Heart right ventricle (tissue), 16 donors: ENCODE results near the gene SFXN4. TPM values are rescaled to one million over a fixed set of nuclear protein-coding genes. Genes with fewer than 3 reads are reported as not detected.
A peak's percentile ranks its signal among the peaks of the same experiment; 100 is the strongest.

Experiments used
- ATAC-seq, 8 donors: fragments of 200-7000 bp; cut with Tn5 transposase; one replicate each; pipeline ENCODE4 v1.9.1; 2020; ENCODE audit warnings: mild to moderate bottlenecking in 8 of 8, moderate library complexity in 8 of 8, moderate number of reproducible peaks in 1 of 8
- DNase-seq, 2 donors: peaks; one replicate each; pipeline ENCODE4 v3.0.0-alpha.2; 2020
- H3K27ac ChIP-seq, 10 donors: fragments of 200-600 bp; sonication (generic) in 2 of 10; one replicate each; pipeline versions ENCODE4 v1.5.0 to v1.8.0; 2020 to 2022; ENCODE audit warnings: mild to moderate bottlenecking in 3 of 10
- H3K27me3 ChIP-seq, 7 donors: fragments of 200-600 bp; one replicate each; pipeline ENCODE4 v1.8.0; 2021 to 2022; ENCODE audit warnings: mild to moderate bottlenecking in 2 of 7
- H3K36me3 ChIP-seq, 9 donors: fragments of 200-600 bp; sonication (generic) in 1 of 9; one replicate each; pipeline versions ENCODE4 v1.5.0 to v1.8.0; 2020 to 2022; ENCODE audit warnings: mild to moderate bottlenecking in 2 of 9
- H3K4me1 ChIP-seq, 9 donors: fragments of 200-600 bp; sonication (generic) in 1 of 9; one replicate each; pipeline versions ENCODE4 v1.5.0 to v1.8.0; 2020 to 2022; ENCODE audit warnings: mild to moderate bottlenecking in 4 of 9
- H3K4me3 ChIP-seq, 10 donors: fragments of 200-600 bp; sonication (generic) in 2 of 10; one replicate each; pipeline versions ENCODE4 v1.5.0 to v1.8.0; 2020 to 2022; ENCODE audit warnings: mild to moderate bottlenecking in 7 of 10, moderate library complexity in 2 of 10
- H3K9me3 ChIP-seq, 11 donors: fragments of 200-600 bp in 10 of 11; sonication (generic) in 2 of 11; one replicate each; pipeline versions ENCODE4 v1.5.0 to v1.8.0; 2013 to 2022; ENCODE audit warnings: mild to moderate bottlenecking in 2 of 11, control low read depth in 1 of 11, moderate library complexity in 1 of 11
- CTCF ChIP-seq, 9 donors: fragments of 200-600 bp; sonication (generic) in 2 of 9; IDR thresholded peaks; one replicate each; pipeline versions ENCODE4 v1.5.0 to v1.8.0; 2021 to 2022; ENCODE audit warnings: antibody characterized with exemption in 9 of 9, mild to moderate bottlenecking in 5 of 9, moderate library complexity in 1 of 9
- WGBS, 2 donors: extraction: QIAGEN DNeasy Blood & Tissue Kit; methylation state at CpG; one replicate each; pipeline ENCODE4 v1.1.7; 2013; ENCODE audit warnings: inconsistent platforms in 1 of 2; 5-methylcytosine and 5-hydroxymethylcytosine counted together
- intact Hi-C, 10 donors: fragments of 100-400 bp; cut with DNase I; formaldehyde crosslinking; loops; one replicate each; pipeline versions ENCODE4 v1.11.1 to v1.14.2; 2022
- polyA plus RNA-seq, 2 donors: library from polyadenylated mRNA; stranded (reverse); fragments of 200-250 nt; gene quantifications; one replicate each; pipeline ENCODE4 v1.2.3, GENCODE V29; 2013
- total RNA-seq, 10 donors: library from RNA; stranded (reverse); fragmentation: NEBNext Ultra II Directional in 3 of 10; extraction: Animal tissue kit (Norgen Biotek cat#: 25700) in 3 of 10; gene quantifications; one replicate each; pipeline versions ENCODE4 v1.2.1 to v1.2.4, GENCODE V29; 2021 to 2023
- donor health status: Arrhythmogenic right ventricular cardiomyopathy.
- donor health status: ischemic (EF 13 %, LVEDD 7.1; RV severe dilation, severe dysfunction).
- donor health status: healthy with polysubstance abuse.
- donor health status: DM: no; HTN: yes; CAD: no.
- donor health status: DM: no; HTN: no; CAD: no.
- donor health status: ischemic (EF 25% LVEDD 6.9; RV normal size, moderate dysfunction).
- donor health status: ischemic (EF 25% LVEDD 5.7; RV mildly dilated, moderate dysfunction).
- donor health status: healthy.
- donor health status: DM: yes; HTN: yes; CAD: no.
- donor health status: Ischemic cardiomyopathy.
- donor health status: ischemic (EF 35%, LVEDD 5.7; RV mildly dilated, moderate dysfunction).
- donor health status: nonischemic (EF 11% LVEDD 7.7; RV severe dilation, severe dysfunction).
- donor health status: DM: yes; HTN: yes; CAD: no.
- donor health status: PGD.
- donor health status: ischemic (EF 29% LVEDD 5.4; RV normal size, mild dysfunction).
- donor health status: nonischemic (EF 23%, LVEDD 6.1; RV moderate dilation, normal function).

The SFXN4 gene
- total and polyA plus RNA-seq, 12 donors: 32.3 to 95.2 (median 44.0) TPM

DNA sequence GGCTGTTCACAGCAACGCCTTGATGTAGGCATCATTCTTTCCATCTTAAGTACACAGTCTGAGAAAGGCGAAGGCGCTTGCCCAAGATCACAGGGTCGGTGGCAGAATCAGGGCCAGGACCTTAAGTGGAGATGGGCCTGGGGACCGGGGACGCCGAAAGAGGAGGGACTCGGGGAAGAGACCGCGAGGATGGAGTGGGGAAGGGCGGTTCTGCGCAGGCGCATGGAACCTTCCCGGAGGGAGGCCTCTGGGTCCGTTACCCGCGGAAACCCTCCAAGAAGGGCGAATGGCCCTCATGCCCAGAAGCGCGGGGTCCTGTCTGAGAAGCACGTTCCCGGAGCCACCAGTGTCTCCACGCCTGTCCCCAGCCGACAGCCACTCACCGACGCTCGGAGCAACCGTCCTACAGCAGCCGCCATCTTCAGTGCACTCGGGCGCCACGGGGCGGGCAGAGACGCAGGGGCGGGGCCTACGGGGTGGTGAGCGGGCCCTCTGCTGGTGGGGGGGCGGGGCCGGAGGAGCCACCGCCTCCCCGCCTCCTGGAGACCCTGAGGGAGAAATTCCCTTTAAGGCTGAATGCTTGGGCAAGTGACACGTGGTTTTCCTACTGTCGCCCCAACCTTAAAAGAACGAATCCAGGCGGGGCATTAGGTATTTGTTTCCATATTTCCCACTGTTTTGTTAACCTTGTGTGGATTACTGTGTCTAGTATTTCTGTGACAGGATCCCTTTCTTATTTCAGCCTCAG is 13.0 kb upstream of the SFXN4 start, which contains the start of gene PRDX3:
PRDX3 (minus strand) TSS at position 441 of the 748 bp plus-strand sequence; CDS start at position 419, 22 bp downstream.
- peak within 1 kb of the TSS; percentile 80 to 96 (median 90) for H3K27ac ChIP-seq
- DNase-seq (peak; percentile 93 to 95), ATAC-seq (peak; percentile 99 to 100 (median 99))
- H3K9me3 ChIP-seq: no peaks in the 10 kb centered on the region
- peaks cover 0 to 37% (median 9%) of the 10 kb centered on the region in 9 donors for H3K36me3 ChIP-seq
- H3K4me3 ChIP-seq: peak within 1 kb of the TSS; percentile 59 to 90 (median 76)
- TF ChIP-seq CTCF (IDR thresholded peaks at IDR 0.05): peak in 7 of 9 donors; percentile 21 to 54 (median 29)
- intact Hi-C loops: loop anchor here in 2 of 10 donors (5.0 to 10.0 kb wide), 2 partner anchors 96 to 416 kb away; partner anchors contain the start of genes EIF3A (in 1 of the 2) and TIAL1 (in 1 of the 2)
- peaks cover 0 to 29% (median 20%) of the 10 kb centered on the region in 9 donors for H3K4me1 ChIP-seq
- H3K27me3 ChIP-seq: no peaks in the 10 kb centered on the region
- WGBS, 2 donors: 0 to 1% methylated on average over 45 of the region's 45 CpGs

GRCh38 chr10:119177708-119178371 is 12.3 kb upstream of the SFXN4 start:
- H3K27ac ChIP-seq: peak overlapping the region in 9 of 10 donors; percentile 86 to 96 (median 90)
- H3K4me1 ChIP-seq: peaks cover 0 to 29% (median 20%) of the 10 kb centered on the region in 9 donors
- no peaks in the 10 kb centered on the region for H3K27me3 ChIP-seq
- intact Hi-C loops: loop anchor here in 2 of 10 donors (5.0 to 10.0 kb wide), 2 partner anchors 96 to 417 kb away; partner anchors contain the start of genes EIF3A (in 1 of the 2) and TIAL1 (in 1 of the 2)
- TF ChIP-seq CTCF (IDR thresholded peaks at IDR 0.05): no peak
- no peaks in the 10 kb centered on the region for H3K9me3 ChIP-seq
- H3K36me3 ChIP-seq: peaks cover 0 to 44% (median 16%) of the 10 kb centered on the region in 9 donors
- 21 to 22% methylated on average over 21 of the region's 21 CpGs for WGBS, 2 donors
- peak overlapping the region; percentile 59 to 90 (median 76) for H3K4me3 ChIP-seq
- peak in 7 of 8 donors; percentile 1 to 13 (median 6) for ATAC-seq
- DNase-seq: no peak

DNA sequence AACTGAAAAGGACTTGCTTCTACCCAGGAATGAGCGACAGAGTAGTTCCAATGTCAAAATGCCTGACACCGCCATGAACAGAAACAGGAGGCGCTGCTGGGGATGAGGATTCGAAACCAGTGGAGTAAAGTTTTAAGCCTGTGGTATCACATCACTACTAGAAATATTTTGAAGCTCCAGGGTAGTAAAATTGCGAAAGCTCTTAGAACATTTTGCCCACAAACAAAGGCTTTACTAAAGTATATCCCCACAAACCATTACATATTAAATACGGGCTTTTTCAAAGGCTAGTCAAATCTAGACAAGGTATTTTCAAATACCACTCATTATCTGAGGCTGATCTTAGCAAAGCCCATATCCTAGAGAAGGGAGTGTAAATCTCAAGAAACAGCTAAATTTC is 10.7 kb upstream of the SFXN4 start:
- 94 to 99% methylated on average over 6 of the region's 6 CpGs for WGBS, 2 donors
- Histone ChIP-seq H3K9me3 (no peaks in the 10 kb centered on the region), H3K4me3 (no peak overlapping the region), H3K4me1 (peaks cover 0 to 29% (median 20%) of the 10 kb centered on the region in 9 donors), H3K27me3 (no peaks in the 10 kb centered on the region), H3K27ac (no peak overlapping the region), H3K36me3 (peaks cover 0 to 60% (median 29%) of the 10 kb centered on the region in 9 donors)
- intact Hi-C loops: loop anchor here in 2 of 10 donors (5.0 to 10.0 kb wide), 2 partner anchors 94 to 419 kb away; partner anchors contain the start of genes EIF3A (in 1 of the 2) and TIAL1 (in 1 of the 2)
- ATAC-seq (no peak), DNase-seq (no peak)
- no peak for TF ChIP-seq CTCF (IDR thresholded peaks at IDR 0.05)

DNA sequence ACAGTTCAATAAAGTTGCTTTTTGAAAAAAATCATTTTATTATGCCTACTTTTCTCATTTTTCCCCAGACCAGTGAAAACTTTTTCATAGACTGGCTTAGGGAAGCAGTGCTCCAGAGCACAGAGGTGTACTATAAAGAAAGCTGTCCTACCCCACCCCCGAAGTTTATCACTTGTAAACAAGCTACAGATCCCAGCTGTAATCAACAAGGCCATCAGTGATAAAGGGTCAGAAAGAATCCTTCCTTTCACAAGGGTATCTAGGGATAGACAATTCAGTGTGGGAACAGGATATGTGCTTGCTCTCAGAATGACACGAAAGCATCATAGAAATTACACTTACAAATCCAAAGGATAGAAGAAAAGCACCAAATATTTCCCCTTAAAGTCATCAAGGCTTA is 8.6 kb upstream of the SFXN4 start:
- H3K4me3 ChIP-seq: no peak overlapping the region
- peaks cover 0 to 24% (median 17%) of the 10 kb centered on the region in 9 donors for H3K4me1 ChIP-seq
- TF ChIP-seq CTCF (IDR thresholded peaks at IDR 0.05): no peak
- ATAC-seq: no peak
- H3K36me3 ChIP-seq: peaks cover 0 to 81% (median 40%) of the 10 kb centered on the region in 9 donors
- 58 to 67% methylated on average over 2 of the region's 2 CpGs for WGBS, 2 donors
- no peak for DNase-seq
- intact Hi-C loops: loop anchor here in 1 of 10 donors (10.0 kb wide), 1 partner anchor 421 kb away; the partner anchor contains the start of gene TIAL1
- H3K27ac ChIP-seq: no peak overlapping the region
- no peaks in the 10 kb centered on the region for H3K27me3 ChIP-seq
- H3K9me3 ChIP-seq: no peaks in the 10 kb centered on the region
